Measurements from ENCODE around the gene TMCC2.
"Not testable (repeated sequence)": the region's sequence is repeated elsewhere in the genome, so short reads cannot be mapped to it uniquely, and the experiment has no call there.

The TMCC2 gene

DNA sequence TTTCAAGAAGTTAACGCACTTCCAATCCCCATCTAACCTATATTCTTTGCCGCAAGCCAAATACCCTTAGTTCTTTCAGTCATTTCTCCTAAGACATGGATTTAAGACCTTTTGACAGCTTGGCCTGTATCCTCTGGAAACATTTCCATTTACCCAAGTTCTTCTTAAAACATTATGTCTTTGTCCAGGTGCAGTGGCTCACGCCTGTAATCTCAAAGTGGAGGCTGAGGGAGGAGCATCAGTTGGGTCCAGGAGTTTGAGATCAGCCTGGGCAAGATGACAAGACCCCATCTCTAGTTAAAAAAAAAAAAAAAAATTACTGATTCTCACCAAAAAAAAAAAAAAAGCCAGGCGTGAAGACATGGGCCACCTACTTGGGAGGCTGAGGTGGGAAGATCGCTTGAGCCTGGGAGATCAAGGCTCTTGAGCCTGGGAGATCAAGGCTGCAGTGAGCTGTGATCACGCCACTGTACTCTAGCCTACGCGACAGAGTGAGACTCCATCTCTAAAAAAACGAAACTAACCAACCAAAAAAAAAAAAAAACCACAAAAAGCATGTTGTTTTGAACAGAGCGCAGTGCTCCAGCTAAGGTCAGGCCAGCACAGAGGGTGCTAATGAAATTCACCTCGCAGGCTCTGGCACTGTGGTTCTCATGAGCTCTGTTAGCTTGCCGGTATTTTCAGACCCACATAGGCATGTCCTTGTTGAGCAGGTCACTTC, 57.8 kb downstream of the TMCC2 start:
- no peak for DNase-seq

- no peak for DNase-seq
Observed at GRCh38 chr1:205286335-205286950, 58.7 kb downstream of the TMCC2 start.

GRCh38 chr1:205287076-205287475, 59.3 kb downstream of the TMCC2 start:
- no peak for DNase-seq

DNA sequence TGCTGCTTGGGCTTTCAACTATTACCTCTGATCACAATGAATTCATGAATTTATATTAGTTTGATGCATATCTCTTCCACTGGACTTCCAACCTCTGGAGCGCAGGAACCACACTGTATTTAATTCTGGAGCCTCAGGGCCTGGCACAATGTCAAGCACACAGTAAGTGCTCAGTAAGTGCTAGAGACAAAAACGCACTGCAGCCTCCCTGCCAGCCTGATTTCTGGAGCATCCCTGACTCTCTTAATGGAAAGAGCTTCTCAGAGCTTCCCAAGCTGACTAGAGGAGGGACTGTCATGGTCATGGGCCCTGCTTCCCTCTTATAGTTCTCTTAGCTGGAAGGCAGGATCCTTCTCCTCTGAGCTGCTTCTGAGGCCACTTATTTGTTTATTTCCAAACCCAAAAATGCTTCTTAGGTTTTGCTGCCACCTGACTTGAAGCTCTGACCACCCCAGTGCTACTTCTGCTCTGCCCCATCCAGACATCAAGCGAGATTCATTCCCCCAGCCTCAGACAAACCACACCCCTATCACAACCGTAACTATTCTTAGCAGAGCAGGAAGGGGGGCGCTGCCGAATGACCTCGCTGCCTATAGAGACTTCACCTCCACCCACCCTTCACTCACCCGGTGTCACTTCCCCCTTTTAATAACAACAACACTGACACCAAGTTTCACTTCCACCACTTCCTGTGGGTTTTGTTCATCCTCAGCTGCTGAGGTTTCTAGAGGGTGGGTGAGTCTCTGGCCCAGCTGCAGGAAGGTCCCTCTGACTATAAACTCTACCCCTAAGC, 60.2 kb downstream of the TMCC2 start:
- no peak for DNase-seq

- DNase-seq: no peak
Observed at GRCh38 chr1:205291596-205291995, 63.9 kb downstream of the TMCC2 start.

GRCh38 chr1:205293350-205294074, 65.8 kb downstream of the TMCC2 start:
- DNase-seq: no peak

- DNase-seq: no peak
Observed at GRCh38 chr1:205294175-205294917, 66.6 kb downstream of the TMCC2 start.

DNA sequence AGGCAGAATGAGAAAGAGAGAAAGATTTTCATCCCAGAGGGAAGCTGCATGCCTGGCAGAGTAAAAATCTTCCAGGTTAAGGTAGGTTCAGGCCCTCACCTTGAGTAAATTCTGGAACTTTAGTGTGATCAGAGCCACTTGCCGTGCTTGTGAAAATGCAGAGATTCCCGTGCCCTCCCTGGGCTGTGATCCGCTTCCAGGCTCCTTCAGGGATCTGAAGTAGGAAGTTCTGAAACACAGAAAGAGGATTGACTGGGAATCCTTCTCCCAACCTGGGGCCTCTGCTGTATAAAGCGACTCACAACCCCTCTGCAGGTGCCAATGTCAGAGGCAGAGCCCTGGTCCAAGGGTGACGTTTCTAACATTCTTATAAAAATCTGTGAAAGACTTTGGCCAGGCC, 67.2 kb downstream of the TMCC2 start:
- no peak for DNase-seq

DNA sequence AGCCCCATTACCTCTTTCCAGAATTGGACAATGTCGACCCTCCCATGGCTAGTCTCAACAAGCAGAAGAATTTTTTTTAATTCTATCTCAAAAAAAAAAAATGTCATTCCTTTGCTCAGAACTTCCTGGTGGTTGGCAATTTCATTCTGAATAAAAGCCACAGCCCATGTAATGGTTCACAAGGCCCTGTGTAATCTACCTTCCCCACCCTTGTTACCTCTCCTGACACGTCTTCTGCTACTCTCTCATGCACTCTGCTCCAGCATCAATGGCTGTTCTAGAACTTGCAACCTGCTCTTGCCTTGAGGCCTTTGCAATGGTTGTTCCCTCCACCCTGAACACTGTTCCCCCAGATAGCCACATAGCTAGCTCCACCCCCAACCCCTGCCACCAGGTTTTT, 68.4 kb downstream of the TMCC2 start:
- no peak for DNase-seq

GRCh38 chr1:205297546-205298177, 69.9 kb downstream of the TMCC2 start:
- not testable (repeated sequence) for DNase-seq

DNA sequence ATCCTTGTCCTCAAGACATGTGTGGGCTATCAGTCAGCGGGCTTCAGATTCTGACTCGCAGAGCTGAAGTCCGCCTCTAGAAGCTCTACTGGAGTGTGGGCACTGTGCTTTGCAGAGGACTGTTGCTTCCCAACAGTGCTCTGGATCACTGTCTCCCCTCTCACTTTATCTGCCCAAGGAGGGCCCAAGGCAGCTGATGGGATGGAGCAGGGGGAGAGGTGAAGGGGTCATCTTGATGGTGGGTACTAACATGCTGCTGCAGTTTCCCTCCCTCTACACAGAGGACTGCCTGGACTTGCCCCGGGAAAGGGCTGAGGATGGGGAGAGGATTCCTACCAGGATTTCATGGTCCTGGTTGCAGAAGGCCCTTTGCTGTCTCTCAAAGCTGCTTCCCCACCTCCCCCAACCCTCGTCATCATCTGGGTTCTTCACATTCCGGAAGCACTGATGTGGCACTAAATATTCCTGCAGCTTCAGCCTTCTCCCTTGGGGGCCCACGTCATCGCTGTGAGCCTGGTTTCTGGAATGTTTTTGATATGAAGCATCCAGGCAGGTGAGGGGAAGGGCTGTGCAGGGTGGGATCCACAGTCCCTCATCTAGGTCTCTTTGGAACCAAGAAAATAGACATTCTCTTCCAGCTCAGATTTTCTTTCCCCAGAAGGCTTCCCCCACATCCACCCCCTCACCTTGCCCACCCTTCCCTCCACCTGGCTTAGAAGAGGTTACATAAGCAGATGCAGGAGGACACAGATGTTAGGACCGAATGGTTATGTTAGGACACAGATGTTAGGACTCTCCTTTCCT, 70.6 kb downstream of the TMCC2 start:
- peak; percentile 96 for DNase-seq

- DNase-seq: no peak
Observed at GRCh38 chr1:205300149-205300548, 72.4 kb downstream of the TMCC2 start.

DNA sequence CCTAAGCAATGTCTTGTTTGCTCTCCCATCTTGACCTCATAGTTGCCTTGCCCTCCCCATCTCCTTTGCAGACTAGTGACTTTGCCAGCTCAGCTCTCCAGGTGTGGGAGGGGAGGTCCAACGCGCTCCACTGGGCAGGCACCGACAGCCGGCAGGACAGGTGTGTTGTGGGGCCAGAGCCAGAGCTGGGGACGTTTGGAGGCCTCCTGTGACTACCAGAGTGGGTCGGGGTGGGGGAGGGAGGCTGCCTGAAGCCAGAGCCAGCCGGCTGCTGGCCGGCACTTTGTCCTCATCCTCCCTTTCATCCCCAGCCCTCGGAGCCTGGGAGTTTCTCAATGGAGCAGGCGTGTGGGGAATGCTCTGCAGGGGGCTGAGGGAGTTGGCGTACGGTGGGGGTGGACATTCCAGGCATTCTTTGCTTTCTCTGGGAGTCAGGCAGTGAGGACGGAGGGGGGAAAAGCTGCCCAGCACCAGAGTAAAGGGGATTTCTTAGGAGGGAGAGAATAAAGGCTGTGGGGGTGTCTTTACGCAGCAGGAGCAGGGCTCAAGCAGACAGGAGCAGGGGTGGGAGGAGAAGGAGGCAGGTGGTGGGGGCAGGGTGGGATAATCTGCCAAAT, 73.6 kb downstream of the TMCC2 start:
- DNase-seq: peak; percentile 93

DNA sequence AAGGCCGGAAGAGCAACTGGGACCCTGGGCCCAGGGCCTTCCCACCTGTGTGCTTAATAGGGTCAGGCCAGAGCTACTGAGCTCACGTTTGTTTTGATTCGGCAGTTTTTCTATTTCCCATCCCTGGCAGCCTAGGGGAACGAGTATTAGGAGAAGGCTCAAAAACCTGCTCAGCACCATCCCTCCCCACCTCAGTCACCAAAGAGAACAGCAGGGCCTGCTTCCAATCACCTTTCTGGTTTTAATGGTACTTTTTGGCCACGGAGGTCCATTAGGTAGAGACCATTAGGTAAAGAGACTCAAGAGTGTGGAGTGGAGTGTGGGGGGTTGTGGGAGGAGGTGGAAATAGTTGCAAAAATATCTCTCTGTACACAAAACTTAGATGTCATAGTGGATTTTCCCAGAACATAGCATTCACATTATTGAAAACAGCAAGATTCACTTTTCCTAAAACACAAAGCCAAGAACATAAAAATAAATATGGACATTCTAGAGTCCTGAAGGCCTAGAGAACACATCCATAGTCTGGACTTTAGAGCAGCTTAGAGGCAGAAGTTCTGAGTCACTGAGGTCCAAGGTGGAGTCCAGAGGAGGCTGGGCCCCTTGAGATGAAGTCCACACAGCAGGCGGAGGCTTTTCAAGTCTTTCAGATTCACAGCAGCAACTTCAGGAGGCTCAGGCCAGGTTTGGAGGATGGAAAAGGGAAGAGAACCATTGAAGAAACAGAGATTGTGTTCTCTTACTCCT, 74.3 kb downstream of the TMCC2 start:
- DNase-seq: no peak

GRCh38 chr1:205303247-205303888, 75.6 kb downstream of the TMCC2 start:
- no peak for DNase-seq

DNA sequence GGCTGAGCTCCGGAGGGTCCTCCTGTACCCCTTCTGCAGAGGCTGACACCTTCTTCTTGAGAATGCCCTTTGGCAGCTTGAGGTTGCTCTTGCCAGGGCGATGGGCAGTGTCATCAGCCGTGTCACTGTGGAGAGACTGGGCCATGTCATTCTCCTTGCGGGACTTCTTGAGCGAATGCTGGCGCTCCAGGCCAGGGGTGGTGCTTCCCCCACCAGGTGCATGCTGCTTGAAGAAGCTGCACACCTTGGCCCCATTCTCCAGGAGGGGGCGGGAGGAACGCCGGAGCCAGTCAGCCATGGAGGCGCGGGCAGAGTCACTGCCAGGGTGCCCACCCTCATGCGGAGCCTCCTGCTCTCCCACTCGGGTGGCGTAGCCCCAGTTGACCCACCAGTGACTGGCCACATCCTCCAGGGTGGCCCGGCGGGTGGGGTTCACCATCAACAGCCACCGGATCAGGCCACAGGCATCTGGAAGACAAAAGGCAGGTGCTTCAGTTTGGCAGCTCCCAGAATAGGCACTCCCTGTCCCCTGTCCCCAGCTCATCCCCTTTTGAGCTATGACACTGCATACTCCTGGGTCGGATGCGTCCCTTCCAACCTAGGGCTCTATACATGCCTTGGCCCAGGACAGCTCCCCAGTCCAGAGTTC, 76.4 kb downstream of the TMCC2 start:
- no peak for DNase-seq

- DNase-seq: no peak
Observed at GRCh38 chr1:205304695-205305070, 76.9 kb downstream of the TMCC2 start.

- no peak for DNase-seq
Observed at GRCh38 chr1:205306929-205307566, 79.3 kb downstream of the TMCC2 start.

All from eye (tissue), 1 donor.